Body of pancreas (tissue), 4 donors: ENCODE measurements around the gene ANKRD29.

Source experiments
- CTCF ChIP-seq, 7 experiments: fragments of 450-650 bp in 4 of 7; fragments of 200-600 bp in 3 of 7; sonication (generic) in 3 of 7; IDR thresholded peaks; one replicate each; pipeline ENCODE4 v1.5.1; 2016 to 2019; ENCODE audit warnings: antibody characterized with exemption in 7 of 7
- POLR2A ChIP-seq, 3 donors: fragments of 450-650 bp; IDR thresholded peaks; one replicate each; pipeline ENCODE4 v1.6.1; 2016; ENCODE audit warnings: antibody characterized with exemption in 3 of 3, mild to moderate bottlenecking in 2 of 3

GRCh38 chr18:23694637-23695430, 32.1 kb upstream of the ANKRD29 start:
- TF ChIP-seq CTCF (IDR thresholded peaks at IDR 0.05) (no peak), POLR2A (IDR thresholded peaks at IDR 0.05) (no peak)
